Peyer's patch (tissue), 4 donors: ENCODE results near the gene ACOX1.

Experiments used
- POLR2A ChIP-seq, 2 donors: fragments of 450-650 bp; IDR thresholded peaks; one replicate each; pipeline ENCODE4 v1.5.1; 2017; ENCODE audit warnings: antibody characterized with exemption in 2 of 2, mild to moderate bottlenecking in 2 of 2, moderate library complexity in 2 of 2
- TF ChIP-seq, protein P1 (sequence below), 6 experiments: fragments of 450-650 bp in 4 of 6; fragments of 200-600 bp in 2 of 6; sonication (generic) in 1 of 6; IDR thresholded peaks; one replicate each; pipeline ENCODE4 v1.5.1; 2017 to 2019; ENCODE audit warnings: antibody characterized with exemption in 6 of 6, mild to moderate bottlenecking in 3 of 6, moderate library complexity in 1 of 6

- TF ChIP-seq, protein P1, sequence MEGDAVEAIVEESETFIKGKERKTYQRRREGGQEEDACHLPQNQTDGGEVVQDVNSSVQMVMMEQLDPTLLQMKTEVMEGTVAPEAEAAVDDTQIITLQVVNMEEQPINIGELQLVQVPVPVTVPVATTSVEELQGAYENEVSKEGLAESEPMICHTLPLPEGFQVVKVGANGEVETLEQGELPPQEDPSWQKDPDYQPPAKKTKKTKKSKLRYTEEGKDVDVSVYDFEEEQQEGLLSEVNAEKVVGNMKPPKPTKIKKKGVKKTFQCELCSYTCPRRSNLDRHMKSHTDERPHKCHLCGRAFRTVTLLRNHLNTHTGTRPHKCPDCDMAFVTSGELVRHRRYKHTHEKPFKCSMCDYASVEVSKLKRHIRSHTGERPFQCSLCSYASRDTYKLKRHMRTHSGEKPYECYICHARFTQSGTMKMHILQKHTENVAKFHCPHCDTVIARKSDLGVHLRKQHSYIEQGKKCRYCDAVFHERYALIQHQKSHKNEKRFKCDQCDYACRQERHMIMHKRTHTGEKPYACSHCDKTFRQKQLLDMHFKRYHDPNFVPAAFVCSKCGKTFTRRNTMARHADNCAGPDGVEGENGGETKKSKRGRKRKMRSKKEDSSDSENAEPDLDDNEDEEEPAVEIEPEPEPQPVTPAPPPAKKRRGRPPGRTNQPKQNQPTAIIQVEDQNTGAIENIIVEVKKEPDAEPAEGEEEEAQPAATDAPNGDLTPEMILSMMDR (IDR thresholded peaks at IDR 0.05): no peak
- no peak for TF ChIP-seq POLR2A (IDR thresholded peaks at IDR 0.05)
Observed at GRCh38 chr17:75894049-75894733, 84.8 kb downstream of the ACOX1 start.
